Measurements from ENCODE around the gene SETDB1.

The SETDB1 gene

DNA sequence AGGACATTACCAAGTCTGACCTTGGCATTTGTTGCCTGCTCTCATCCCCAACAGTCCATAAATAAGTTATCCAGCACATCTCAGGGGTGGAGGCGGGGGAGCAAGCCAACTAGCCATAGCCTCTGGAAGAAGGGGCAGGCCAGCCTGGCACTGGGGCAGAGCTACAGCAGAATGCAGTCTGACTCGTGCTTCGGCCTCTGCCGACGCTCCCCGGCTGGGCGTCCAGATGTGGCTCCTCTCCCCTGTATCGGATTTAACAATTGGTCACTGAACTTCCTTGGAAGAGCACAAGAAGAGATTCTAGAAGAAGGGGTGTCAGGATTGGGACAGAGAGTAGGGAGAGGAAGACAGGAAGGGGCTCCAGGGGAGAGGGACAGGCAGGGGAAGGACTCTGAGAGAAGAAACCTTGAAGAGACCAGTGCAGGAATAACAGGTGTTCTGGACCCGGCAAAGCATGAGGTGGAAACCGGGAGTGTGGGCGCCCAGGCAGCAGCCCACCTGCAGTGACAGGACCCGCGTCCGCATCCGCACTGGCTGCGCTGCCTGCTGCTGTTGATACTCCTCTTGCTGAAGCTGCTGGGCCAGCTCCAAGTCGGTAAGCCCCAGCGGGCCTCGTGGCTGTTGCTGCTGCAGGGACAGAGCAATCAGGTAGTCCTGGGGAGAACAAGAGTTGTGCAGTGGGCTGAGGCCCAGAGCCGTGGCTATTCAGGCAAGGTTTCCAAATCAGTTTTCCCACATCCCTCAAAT is 71.1 kb downstream of the SETDB1 start:
- Histone ChIP-seq H3K4me3 (ENCODE audit: low read length, poor library complexity, severe bottlenecking) (no peak overlapping the region), H3K27me3 (ENCODE audit: insufficient read depth, low read length, poor library complexity, severe bottlenecking) (no peaks in the 10 kb centered on the region), H2AFZ (ENCODE audit: low read length) (no peak overlapping the region), H3K4me1 (ENCODE audit: insufficient read depth, low read length, poor library complexity, severe bottlenecking) (peaks cover 5% of the 10 kb centered on the region), H3F3A (ENCODE audit: low read depth) (no peaks in the 10 kb centered on the region), H3K9me2 (replicated peaks; ENCODE audit: low read depth, low read length) (no peaks in the 10 kb centered on the region), H3K79me2 (ENCODE audit: insufficient read depth, low read length) (no peaks in the 10 kb centered on the region), H3K9ac (ENCODE audit: low read depth, low read length, poor library complexity, severe bottlenecking) (no peak overlapping the region), H3K36me3 (ENCODE audit: insufficient read depth, low read length) (no peaks in the 10 kb centered on the region), H3K9me3 (ENCODE audit: insufficient read depth, low read depth, low read length) (no peaks in the 10 kb centered on the region), H4K20me1 (ENCODE audit: insufficient read depth, low read length, poor library complexity, severe bottlenecking) (no peaks in the 10 kb centered on the region), H3K4me2 (ENCODE audit: low read depth, low read length, poor library complexity, severe bottlenecking) (no peak overlapping the region)
- TF ChIP-seq, protein P1, sequence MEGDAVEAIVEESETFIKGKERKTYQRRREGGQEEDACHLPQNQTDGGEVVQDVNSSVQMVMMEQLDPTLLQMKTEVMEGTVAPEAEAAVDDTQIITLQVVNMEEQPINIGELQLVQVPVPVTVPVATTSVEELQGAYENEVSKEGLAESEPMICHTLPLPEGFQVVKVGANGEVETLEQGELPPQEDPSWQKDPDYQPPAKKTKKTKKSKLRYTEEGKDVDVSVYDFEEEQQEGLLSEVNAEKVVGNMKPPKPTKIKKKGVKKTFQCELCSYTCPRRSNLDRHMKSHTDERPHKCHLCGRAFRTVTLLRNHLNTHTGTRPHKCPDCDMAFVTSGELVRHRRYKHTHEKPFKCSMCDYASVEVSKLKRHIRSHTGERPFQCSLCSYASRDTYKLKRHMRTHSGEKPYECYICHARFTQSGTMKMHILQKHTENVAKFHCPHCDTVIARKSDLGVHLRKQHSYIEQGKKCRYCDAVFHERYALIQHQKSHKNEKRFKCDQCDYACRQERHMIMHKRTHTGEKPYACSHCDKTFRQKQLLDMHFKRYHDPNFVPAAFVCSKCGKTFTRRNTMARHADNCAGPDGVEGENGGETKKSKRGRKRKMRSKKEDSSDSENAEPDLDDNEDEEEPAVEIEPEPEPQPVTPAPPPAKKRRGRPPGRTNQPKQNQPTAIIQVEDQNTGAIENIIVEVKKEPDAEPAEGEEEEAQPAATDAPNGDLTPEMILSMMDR (conservative IDR thresholded peaks at IDR 0.05; ENCODE audit: low read length) = no peak
- TF ChIP-seq EZH2phosphoT487 (IDR thresholded peaks at IDR 0.05; ENCODE audit: borderline replicate concordance) = no peak

DNA sequence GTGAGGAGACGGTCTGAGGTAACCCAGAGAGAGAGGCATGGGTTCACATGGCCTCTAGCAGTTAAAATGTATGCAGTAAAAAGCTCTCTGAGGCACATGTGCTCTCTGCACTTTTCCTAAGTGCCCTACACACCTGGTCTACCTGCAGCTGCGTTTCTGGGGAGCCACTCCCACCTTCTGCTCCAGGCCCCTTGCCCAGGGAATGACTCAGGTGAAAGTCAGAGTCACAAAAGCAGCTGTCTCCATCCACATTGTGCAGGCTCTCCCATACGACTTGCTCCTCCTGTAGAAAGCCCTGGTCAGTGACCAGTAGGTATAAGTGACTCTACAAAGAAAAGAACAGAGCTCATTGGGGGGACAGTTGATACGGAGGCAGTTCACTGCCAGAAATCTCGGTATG is 71.8 kb downstream of the SETDB1 start:
- Histone ChIP-seq H3K4me3 (ENCODE audit: low read length, poor library complexity, severe bottlenecking) (no peak overlapping the region), H4K20me1 (ENCODE audit: insufficient read depth, low read length, poor library complexity, severe bottlenecking) (no peaks in the 10 kb centered on the region), H3K79me2 (ENCODE audit: insufficient read depth, low read length) (0 out of 2 replicates have a peak, but pooled peaks cover 4% of the 10 kb centered on the region), H3K4me1 (ENCODE audit: insufficient read depth, low read length, poor library complexity, severe bottlenecking) (peaks cover 12% of the 10 kb centered on the region), H3K4me2 (ENCODE audit: low read depth, low read length, poor library complexity, severe bottlenecking) (no peak overlapping the region), H3K9me2 (replicated peaks; ENCODE audit: low read depth, low read length) (no peaks in the 10 kb centered on the region), H3K9ac (ENCODE audit: low read depth, low read length, poor library complexity, severe bottlenecking) (no peak overlapping the region), H3F3A (ENCODE audit: low read depth) (no peaks in the 10 kb centered on the region), H2AFZ (ENCODE audit: low read length) (no peak overlapping the region), H3K36me3 (ENCODE audit: insufficient read depth, low read length) (no peaks in the 10 kb centered on the region), H3K27me3 (ENCODE audit: insufficient read depth, low read length, poor library complexity, severe bottlenecking) (no peaks in the 10 kb centered on the region), H3K9me3 (ENCODE audit: insufficient read depth, low read depth, low read length) (no peaks in the 10 kb centered on the region)
- no peak for TF ChIP-seq EZH2phosphoT487 (IDR thresholded peaks at IDR 0.05; ENCODE audit: borderline replicate concordance)
- TF ChIP-seq, protein P1 (conservative IDR thresholded peaks at IDR 0.05; ENCODE audit: low read length) = no peak

DNA sequence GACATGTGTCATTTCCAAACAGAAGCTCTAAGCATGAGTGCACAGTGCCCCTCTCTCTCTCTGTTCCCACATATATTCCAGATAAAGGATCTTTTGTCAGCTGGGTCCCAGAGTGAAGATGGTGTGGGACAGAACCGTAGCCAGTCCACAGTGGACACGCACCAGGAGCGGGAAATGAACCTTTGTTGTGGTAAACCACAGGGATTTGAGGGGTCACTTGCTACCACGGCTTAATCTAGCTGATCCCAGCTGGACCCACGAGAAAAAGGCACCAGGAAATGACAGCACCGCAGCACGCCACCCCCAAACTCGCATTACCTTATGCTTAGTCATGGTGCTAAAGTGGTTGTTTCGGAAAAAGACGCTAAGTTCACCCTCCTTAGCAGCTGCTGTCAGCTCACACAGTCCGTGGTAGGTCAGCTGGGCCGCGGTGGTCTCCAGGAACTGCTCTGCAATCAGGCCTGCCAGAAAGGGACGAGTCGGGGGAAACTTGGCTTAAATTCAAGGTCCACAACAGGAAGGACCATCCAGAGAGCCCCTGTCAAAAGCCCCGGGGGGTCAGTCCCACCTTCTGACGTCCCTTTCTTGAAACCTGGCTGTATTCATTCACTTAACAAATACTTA is 73.0 kb downstream of the SETDB1 start:
- Histone ChIP-seq H3K27me3 (ENCODE audit: insufficient read depth, low read length, poor library complexity, severe bottlenecking) (no peaks in the 10 kb centered on the region), H3K36me3 (ENCODE audit: insufficient read depth, low read length) (no peaks in the 10 kb centered on the region), H3K4me1 (ENCODE audit: insufficient read depth, low read length, poor library complexity, severe bottlenecking) (peaks cover 22% of the 10 kb centered on the region), H3K4me3 (ENCODE audit: low read length, poor library complexity, severe bottlenecking) (no peak overlapping the region), H3K4me2 (ENCODE audit: low read depth, low read length, poor library complexity, severe bottlenecking) (no peak overlapping the region), H3F3A (ENCODE audit: low read depth) (no peaks in the 10 kb centered on the region), H3K9me3 (ENCODE audit: insufficient read depth, low read depth, low read length) (no peaks in the 10 kb centered on the region), H3K9me2 (replicated peaks; ENCODE audit: low read depth, low read length) (no peaks in the 10 kb centered on the region), H4K20me1 (ENCODE audit: insufficient read depth, low read length, poor library complexity, severe bottlenecking) (no peaks in the 10 kb centered on the region), H2AFZ (ENCODE audit: low read length) (no peak overlapping the region), H3K79me2 (ENCODE audit: insufficient read depth, low read length) (peaks cover 4% of the 10 kb centered on the region; the same call in 1 of the 2 replicates), H3K9ac (ENCODE audit: low read depth, low read length, poor library complexity, severe bottlenecking) (no peak overlapping the region)
- TF ChIP-seq EZH2phosphoT487 (IDR thresholded peaks at IDR 0.05; ENCODE audit: borderline replicate concordance) = no peak
- TF ChIP-seq, protein P1 (conservative IDR thresholded peaks at IDR 0.05; ENCODE audit: low read length) = no peak

Data from Loucy (cell line).